GM12878 (cell line): ENCODE data around the gene CENPS. TPM values are rescaled to one million over a fixed set of nuclear protein-coding genes. Genes with fewer than 3 reads are reported as not detected.
A peak's percentile ranks its signal among the peaks of the same experiment; 100 is the strongest.

Source experiments
- ATAC-seq: fragments of 200-7000 bp; cut with Tn5 transposase; 3 replicates; pipeline ENCODE4 v1.9.1; 2020; ENCODE audit warnings: mild to moderate bottlenecking, moderate library complexity
- BruUV-seq: library from RNA; stranded (reverse); fragments of 400-500 nt; replicated peaks from 2 replicates; lab custom pipeline; 2021; lab: Mats Ljungman, UMichigan
- CTCF ChIA-PET: fragments of 300-600 bp; sonication (Branson Sonifier 250); formaldehyde crosslinking; extraction: SDS; loops from one replicate; lab custom pipeline; 2021; ENCODE audit warnings: inconsistent platforms; lab: Yijun Ruan, JAX
- POLR2A ChIA-PET: fragments of 350-600 bp; formaldehyde crosslinking; extraction: SDS; loops from one replicate; lab custom pipeline; 2021; ENCODE audit warnings: inconsistent platforms; lab: Charles Lee
- RAD21 ChIA-PET: fragments of 300-600 bp; sonication (Branson Sonifier 250); formaldehyde crosslinking; loops from one replicate; lab custom pipeline; 2023; ENCODE audit warnings: antibody characterized with exemption; ENCODE audit not compliant: unreplicated experiment; lab: Charles Lee
- SMC1A ChIA-PET: fragments of 300-600 bp; sonication (Branson Sonifier 250); formaldehyde crosslinking; loops from one replicate; lab custom pipeline; 2023; ENCODE audit not compliant: unreplicated experiment, uncharacterized antibody; lab: Charles Lee
- DNase-seq: peaks from one replicate; pipeline ENCODE4 v3.0.0-alpha.2; 2011; ENCODE audit warnings: low read depth, low spot score
- FAIRE-seq: peaks from 3 replicates; lab custom pipeline; 2011; peaks lifted over from hg19 to GRCh38; lab: Jason Lieb, UNC
- H2AFZ ChIP-seq: 2 replicates; pipeline ENCODE4 v1.6.0; 2011; ENCODE audit warnings: low read depth, low read length, control low read depth; ENCODE audit not compliant: control insufficient read depth
- H3K27ac ChIP-seq: 2 replicates; pipeline ENCODE4 v1.5.1; 2011; ENCODE audit warnings: control low read depth; ENCODE audit not compliant: control insufficient read depth, insufficient read depth
- H3K27me3 ChIP-seq, 2 experiments: replicated peaks in 1 of 2; 2 replicates each; pipeline versions ENCODE4 v1.6.0 to v1.6.1; 2011; ENCODE audit warnings: low read length in 1 of 2; ENCODE audit not compliant: control insufficient read depth in 2 of 2, insufficient read depth in 2 of 2
- H3K36me3 ChIP-seq, 2 experiments: 2 replicates each; pipeline ENCODE4 v1.5.1; 2011; ENCODE audit warnings: low read length in 1 of 2; ENCODE audit not compliant: control insufficient read depth in 2 of 2, insufficient read depth in 2 of 2
- H3K4me1 ChIP-seq: 2 replicates; pipeline ENCODE4 v1.6.1; 2011; ENCODE audit warnings: mild to moderate bottlenecking, low read length, moderate library complexity, mixed read lengths; ENCODE audit not compliant: control insufficient read depth, insufficient read depth
- H3K4me2 ChIP-seq: 2 replicates; pipeline ENCODE4 v1.6.0; 2011; ENCODE audit warnings: control low read depth; ENCODE audit not compliant: control insufficient read depth, insufficient read depth
- H3K4me3 ChIP-seq: fragments of 200-600 bp; sonication (generic); 2 replicates; pipeline ENCODE4 v1.5.1; 2016
- H3K79me2 ChIP-seq: 2 replicates; pipeline ENCODE4 v1.6.0; 2011; ENCODE audit warnings: low read length; ENCODE audit not compliant: control insufficient read depth, insufficient read depth
- H3K9ac ChIP-seq: 2 replicates; pipeline ENCODE4 v1.8.0; 2011; ENCODE audit warnings: low read length, control low read depth, mixed read lengths; ENCODE audit not compliant: control insufficient read depth, insufficient read depth
- H3K9me3 ChIP-seq: replicated peaks from 3 replicates; pipeline ENCODE4 v1.5.1; 2011; ENCODE audit warnings: mild to moderate bottlenecking, low read length; ENCODE audit not compliant: control insufficient read depth, insufficient read depth
- H4K20me1 ChIP-seq: 2 replicates; pipeline ENCODE4 v1.6.0; 2011; ENCODE audit not compliant: control insufficient read depth, insufficient read depth
- BACH1 ChIP-seq: fragments of 450-650 bp; IDR thresholded peaks from 2 replicates; pipeline ENCODE4 v1.6.1; 2017; ENCODE audit warnings: mild to moderate bottlenecking, borderline replicate concordance
- CHD1 ChIP-seq: IDR thresholded peaks from 2 replicates; pipeline ENCODE4 v1.6.1; 2012; ENCODE audit warnings: low read depth, low read length, improper control_type of control experiment
- GATAD2B ChIP-seq: fragments of 450-650 bp; conservative IDR thresholded peaks from 2 replicates; pipeline ENCODE4 v1.6.1; 2017; ENCODE audit warnings: low read depth, mild to moderate bottlenecking, moderate library complexity
- IKZF1 ChIP-seq: fragments of 450-650 bp; conservative IDR thresholded peaks from 2 replicates; pipeline ENCODE4 v1.6.1; 2017; ENCODE audit warnings: antibody characterized with exemption, mild to moderate bottlenecking
- LARP7 ChIP-seq: fragments of 450-650 bp; IDR thresholded peaks from 2 replicates; pipeline ENCODE4 v1.6.1; 2017; ENCODE audit warnings: mild to moderate bottlenecking
- SPI1 ChIP-seq: IDR thresholded peaks from 2 replicates; pipeline ENCODE4 v1.6.1; 2011; ENCODE audit warnings: low read depth, mild to moderate bottlenecking, low read length, moderate library complexity, borderline replicate concordance; ENCODE audit not compliant: insufficient read depth
- ZNF207 ChIP-seq: fragments of 450-650 bp; IDR thresholded peaks from 2 replicates; pipeline ENCODE4 v1.6.1; 2014; ENCODE audit warnings: antibody characterized with exemption, mild to moderate bottlenecking, borderline replicate concordance
- ZNF384 ChIP-seq: IDR thresholded peaks from 2 replicates; pipeline ENCODE4 v1.6.1; 2012; ENCODE audit warnings: low read depth, mild to moderate bottlenecking, low read length, improper control_type of control experiment, borderline replicate concordance
- WGBS: methylation state at CpG from one replicate; pipeline ENCODE4 v1.1.6; 2016; ENCODE audit warnings: low lambda C conversion rate; ENCODE audit not compliant: insufficient replicate concordance, insufficient coverage; ENCODE audit errors: missing lambda C conversion rate; 5-methylcytosine and 5-hydroxymethylcytosine counted together
- in situ Hi-C: fragments of 300-500 bp; cut with MboI; formaldehyde crosslinking; loops from 9 replicates; pipeline ENCODE4 v1.14.3; 2018; ENCODE audit warnings: mixed read lengths
- intact Hi-C: fragments of 100-400 bp; cut with micrococcal nuclease; formaldehyde crosslinking; loops from one replicate; pipeline ENCODE4 v1.14.2; 2022; ENCODE audit not compliant: unreplicated experiment
- polyA plus RNA-seq, 11 experiments: library from polyadenylated mRNA; depleted of rRNA in 4 of 11; unstranded in 6 of 11; stranded (reverse) in 5 of 11; fragments of >200 nt; fragmentation: Nextera tagmentation in 4 of 11; fragmentation: Illumina TruSeq in 1 of 11; extraction: Ambion mirVana in 4 of 11; extraction: Trizol in 1 of 11; gene quantifications; 1 replicate in 1 of 11; 2 replicates in 10 of 11; pipeline versions ENCODE4 v1.2.1 to v1.2.3, GENCODE V29; 2011 to 2016; ENCODE audit warnings: inconsistent platforms in 2 of 11, missing spikeins in 2 of 11, low read depth in 1 of 11
- total RNA-seq, 4 experiments: library from RNA; depleted of rRNA in 3 of 4; stranded (reverse); fragments of >200 nt in 3 of 4; fragmentation: Illumina TruSeq in 1 of 4; extraction: Trizol in 1 of 4; gene quantifications; 2 replicates each; pipeline versions ENCODE4 v1.2.1 to v1.2.3, GENCODE V29; 2013 to 2021
- TF ChIP-seq, protein P1 (sequence below): fragments of 450-650 bp; conservative IDR thresholded peaks from 2 replicates; pipeline ENCODE4 v1.6.1; 2017; ENCODE audit warnings: mild to moderate bottlenecking, moderate library complexity
- TF ChIP-seq, protein P2 (sequence below): IDR thresholded peaks from 2 replicates; pipeline ENCODE4 v1.6.1; 2012; ENCODE audit warnings: improper control_type of control experiment, low read depth, low read length; ENCODE audit not compliant: insufficient replicate concordance

CENPS gene
- total and polyA plus RNA-seq, 10 of the 15 experiments (the other 5 are each of a cell fraction or from before 2014, with no cell fraction given): 9.4 to 51.7 (median 16.7) TPM

GRCh38 chr1:10398278-10398733 is 31.9 kb upstream of the CENPS start:
- H3K4me3 ChIP-seq: peak overlapping the region; percentile 71
- H3K27me3 ChIP-seq: no peaks in the 10 kb centered on the region
- peak overlapping the region; percentile 64; the same call in 1 of the 2 replicates for H3K9ac ChIP-seq
- BruUV-seq: no TSS peak
- H3K79me2 ChIP-seq: peaks cover 19% of the 10 kb centered on the region
- ChIA-PET POLR2A (interaction anchor here (1.8 to 2.0 kb wide), 2 partner anchors 10 to 11 kb away, joined by 6 to 8 read pairs; no protein-coding TSS in a partner anchor), SMC1A (interaction anchor here (1.1 to 3.7 kb wide), 2 partner anchors 11 to 189 kb away, joined by 8 to 26 read pairs; partner anchors contain the start of gene KIF1B), CTCF (interaction anchor here (0.6 to 4.2 kb wide), 4 partner anchors 17 to 189 kb away, joined by 3 to 29 read pairs (median 12); partner anchors contain the start of genes CENPS and KIF1B), RAD21 (interaction anchor here (0.8 to 2.4 kb wide), 3 partner anchors 10 to 21 kb away, joined by 3 to 7 read pairs (median 6); no protein-coding TSS in a partner anchor)
- intact Hi-C loops (loop anchor here (1.0 kb wide), 1 partner anchor 10 kb away; no protein-coding TSS in a partner anchor), in situ Hi-C loops (no loop called here)
- no peak for FAIRE-seq
- H3K27ac ChIP-seq: no peak overlapping the region
- WGBS: 0% methylated on average over 34 of the region's 34 CpGs
- H2AFZ ChIP-seq: peak overlapping the region; percentile 98
- no peak for TF ChIP-seq ZNF384
- 0 out of 2 replicates have a peak, but pooled peaks have one; percentile 32 for TF ChIP-seq ZNF207
- no peak for TF ChIP-seq CHD1
- peak; percentile 34; the same call in 1 of the 2 replicates for TF ChIP-seq GATAD2B
- TF ChIP-seq IKZF1: no peak
- TF ChIP-seq, protein P1, sequence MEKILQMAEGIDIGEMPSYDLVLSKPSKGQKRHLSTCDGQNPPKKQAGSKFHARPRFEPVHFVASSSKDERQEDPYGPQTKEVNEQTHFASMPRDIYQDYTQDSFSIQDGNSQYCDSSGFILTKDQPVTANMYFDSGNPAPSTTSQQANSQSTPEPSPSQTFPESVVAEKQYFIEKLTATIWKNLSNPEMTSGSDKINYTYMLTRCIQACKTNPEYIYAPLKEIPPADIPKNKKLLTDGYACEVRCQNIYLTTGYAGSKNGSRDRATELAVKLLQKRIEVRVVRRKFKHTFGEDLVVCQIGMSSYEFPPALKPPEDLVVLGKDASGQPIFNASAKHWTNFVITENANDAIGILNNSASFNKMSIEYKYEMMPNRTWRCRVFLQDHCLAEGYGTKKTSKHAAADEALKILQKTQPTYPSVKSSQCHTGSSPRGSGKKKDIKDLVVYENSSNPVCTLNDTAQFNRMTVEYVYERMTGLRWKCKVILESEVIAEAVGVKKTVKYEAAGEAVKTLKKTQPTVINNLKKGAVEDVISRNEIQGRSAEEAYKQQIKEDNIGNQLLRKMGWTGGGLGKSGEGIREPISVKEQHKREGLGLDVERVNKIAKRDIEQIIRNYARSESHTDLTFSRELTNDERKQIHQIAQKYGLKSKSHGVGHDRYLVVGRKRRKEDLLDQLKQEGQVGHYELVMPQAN: peak; percentile 67
- no peak for TF ChIP-seq SPI1
- TF ChIP-seq, protein P2, sequence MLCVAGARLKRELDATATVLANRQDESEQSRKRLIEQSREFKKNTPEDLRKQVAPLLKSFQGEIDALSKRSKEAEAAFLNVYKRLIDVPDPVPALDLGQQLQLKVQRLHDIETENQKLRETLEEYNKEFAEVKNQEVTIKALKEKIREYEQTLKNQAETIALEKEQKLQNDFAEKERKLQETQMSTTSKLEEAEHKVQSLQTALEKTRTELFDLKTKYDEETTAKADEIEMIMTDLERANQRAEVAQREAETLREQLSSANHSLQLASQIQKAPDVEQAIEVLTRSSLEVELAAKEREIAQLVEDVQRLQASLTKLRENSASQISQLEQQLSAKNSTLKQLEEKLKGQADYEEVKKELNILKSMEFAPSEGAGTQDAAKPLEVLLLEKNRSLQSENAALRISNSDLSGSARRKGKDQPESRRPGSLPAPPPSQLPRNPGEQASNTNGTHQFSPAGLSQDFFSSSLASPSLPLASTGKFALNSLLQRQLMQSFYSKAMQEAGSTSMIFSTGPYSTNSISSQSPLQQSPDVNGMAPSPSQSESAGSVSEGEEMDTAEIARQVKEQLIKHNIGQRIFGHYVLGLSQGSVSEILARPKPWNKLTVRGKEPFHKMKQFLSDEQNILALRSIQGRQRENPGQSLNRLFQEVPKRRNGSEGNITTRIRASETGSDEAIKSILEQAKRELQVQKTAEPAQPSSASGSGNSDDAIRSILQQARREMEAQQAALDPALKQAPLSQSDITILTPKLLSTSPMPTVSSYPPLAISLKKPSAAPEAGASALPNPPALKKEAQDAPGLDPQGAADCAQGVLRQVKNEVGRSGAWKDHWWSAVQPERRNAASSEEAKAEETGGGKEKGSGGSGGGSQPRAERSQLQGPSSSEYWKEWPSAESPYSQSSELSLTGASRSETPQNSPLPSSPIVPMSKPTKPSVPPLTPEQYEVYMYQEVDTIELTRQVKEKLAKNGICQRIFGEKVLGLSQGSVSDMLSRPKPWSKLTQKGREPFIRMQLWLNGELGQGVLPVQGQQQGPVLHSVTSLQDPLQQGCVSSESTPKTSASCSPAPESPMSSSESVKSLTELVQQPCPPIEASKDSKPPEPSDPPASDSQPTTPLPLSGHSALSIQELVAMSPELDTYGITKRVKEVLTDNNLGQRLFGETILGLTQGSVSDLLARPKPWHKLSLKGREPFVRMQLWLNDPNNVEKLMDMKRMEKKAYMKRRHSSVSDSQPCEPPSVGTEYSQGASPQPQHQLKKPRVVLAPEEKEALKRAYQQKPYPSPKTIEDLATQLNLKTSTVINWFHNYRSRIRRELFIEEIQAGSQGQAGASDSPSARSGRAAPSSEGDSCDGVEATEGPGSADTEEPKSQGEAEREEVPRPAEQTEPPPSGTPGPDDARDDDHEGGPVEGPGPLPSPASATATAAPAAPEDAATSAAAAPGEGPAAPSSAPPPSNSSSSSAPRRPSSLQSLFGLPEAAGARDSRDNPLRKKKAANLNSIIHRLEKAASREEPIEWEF: no peak
- peak; percentile 48; the same call in 1 of the 2 replicates for TF ChIP-seq LARP7
- no peak for TF ChIP-seq BACH1
- ATAC-seq: no peak
- no peak for DNase-seq
- no peaks in the 10 kb centered on the region for H4K20me1 ChIP-seq
- peak overlapping the region; percentile 96 for H3K4me2 ChIP-seq
- no peaks in the 10 kb centered on the region for H3K9me3 ChIP-seq
- H3K4me1 ChIP-seq: peaks cover 6% of the 10 kb centered on the region
- H3K36me3 ChIP-seq: peaks cover 0 to 7% of the 10 kb centered on the region in 2 experiments; a peak in 1 of 4 replicates
